ENCODE results near the gene AGAP3.

- no peak for TF ChIP-seq CTCF (IDR thresholded peaks at IDR 0.05; ENCODE audit: low read depth, low read length)
- no peak for TF ChIP-seq POLR2A (IDR thresholded peaks at IDR 0.05; ENCODE audit: extremely low read depth, insufficient read length)
- no peak for TF ChIP-seq MAX (IDR thresholded peaks at IDR 0.05; ENCODE audit: low read depth, low read length)
- TF ChIP-seq MYC (IDR thresholded peaks at IDR 0.05; ENCODE audit: low read depth, low read length), result no peak
Measured at GRCh38 chr7:151140826-151141225, 54.6 kb downstream of the AGAP3 start.
